Left lung (tissue), 10 donors: ENCODE results near the gene KLRF1. TPM values are rescaled to one million over a fixed set of nuclear protein-coding genes. Genes with fewer than 3 reads are reported as not detected.

ENCODE experiments used
- ATAC-seq: fragments of 200-7000 bp; cut with Tn5 transposase; one replicate; pipeline ENCODE4 v1.9.1; 2020; ENCODE audit warnings: moderate library complexity
- DNase-seq, 4 donors: peaks; one replicate each; pipeline ENCODE4 v3.0.0-alpha.2; 2013 to 2020
- H3K27ac ChIP-seq, 2 donors: fragments of 200-600 bp; sonication (generic) in 1 of 2; one replicate each; pipeline versions ENCODE4 v1.5.0 to v1.8.0; 2020 to 2021
- H3K27me3 ChIP-seq, 2 donors: fragments of 200-600 bp; sonication (generic) in 1 of 2; one replicate each; pipeline versions ENCODE4 v1.5.0 to v1.8.0; 2020 to 2021
- H3K36me3 ChIP-seq, 2 donors: fragments of 200-600 bp; sonication (generic) in 1 of 2; one replicate each; pipeline versions ENCODE4 v1.5.0 to v1.8.0; 2020 to 2021
- H3K4me1 ChIP-seq, 2 donors: fragments of 200-600 bp; one replicate each; pipeline ENCODE4 v1.8.0; 2021
- H3K4me3 ChIP-seq, 2 donors: fragments of 200-600 bp; sonication (generic) in 1 of 2; one replicate each; pipeline versions ENCODE4 v1.5.0 to v1.8.0; 2020 to 2021; ENCODE audit warnings: mild to moderate bottlenecking in 1 of 2
- H3K9me3 ChIP-seq, 2 donors: fragments of 200-600 bp; sonication (generic) in 1 of 2; one replicate each; pipeline versions ENCODE4 v1.5.0 to v1.8.0; 2020 to 2021
- CTCF ChIP-seq, 2 donors: fragments of 200-600 bp; sonication (generic) in 1 of 2; IDR thresholded peaks; one replicate each; pipeline versions ENCODE4 v1.5.0 to v1.8.0; 2021; ENCODE audit warnings: antibody characterized with exemption in 2 of 2
- intact Hi-C, 2 donors: fragments of 100-400 bp; cut with DNase I; formaldehyde crosslinking; loops; one replicate each; pipeline versions ENCODE4 v1.11.2 to v1.14.2; 2022
- polyA plus RNA-seq, 6 donors: library from polyadenylated mRNA; unstranded; fragments of 120-200 nt; gene quantifications; one replicate each; pipeline ENCODE4 v1.2.1, GENCODE V29; 2013; ENCODE audit not compliant: insufficient read length in 6 of 6
- total RNA-seq, 2 donors: library from RNA; stranded (reverse); fragmentation: NEBNext Ultra II Directional; extraction: Animal tissue kit (Norgen Biotek cat#: 25700); gene quantifications; one replicate each; pipeline ENCODE4 v1.2.1, GENCODE V29; 2021
- donor health status: DM: no; HTN: yes; CAD: no.
- donor health status: DM: no; HTN: no; CAD: no.

Gene KLRF1
- total and polyA plus RNA-seq, 8 donors, result 0.59 to 2.2 (median 1.1) TPM

GRCh38 chr12:9868311-9868801, 41.1 kb downstream of the KLRF1 start:
- H3K4me1 ChIP-seq, result peaks cover 4 to 35% of the 10 kb centered on the region in 2 donors
- H3K36me3 ChIP-seq, result no peaks in the 10 kb centered on the region
- no peak for DNase-seq
- TF ChIP-seq CTCF (IDR thresholded peaks at IDR 0.05), result no peak
- intact Hi-C loops, result no loop called here
- peak overlapping the region; percentile 22 to 57 for H3K4me3 ChIP-seq
- H3K9me3 ChIP-seq, result peaks cover 0 to 10% of the 10 kb centered on the region in 2 donors
- H3K27me3 ChIP-seq, result no peaks in the 10 kb centered on the region
- no peak for ATAC-seq
- H3K27ac ChIP-seq, result peak overlapping the region; percentile 91 to 92

GRCh38 chr12:9868951-9869306, 41.6 kb downstream of the KLRF1 start:
- TF ChIP-seq CTCF (IDR thresholded peaks at IDR 0.05), result no peak
- peaks cover 0 to 5% of the 10 kb centered on the region in 2 donors for H3K9me3 ChIP-seq
- no peaks in the 10 kb centered on the region for H3K27me3 ChIP-seq
- peaks cover 4 to 35% of the 10 kb centered on the region in 2 donors for H3K4me1 ChIP-seq
- ATAC-seq, result no peak
- intact Hi-C loops, result no loop called here
- peak overlapping the region; percentile 91 to 92 for H3K27ac ChIP-seq
- no peaks in the 10 kb centered on the region for H3K36me3 ChIP-seq
- H3K4me3 ChIP-seq, result peak overlapping the region; percentile 22 to 57
- DNase-seq, result no peak

- no peaks in the 10 kb centered on the region for H3K36me3 ChIP-seq
- H3K27me3 ChIP-seq, result no peaks in the 10 kb centered on the region
- H3K4me1 ChIP-seq, result peaks cover 4 to 35% of the 10 kb centered on the region in 2 donors
- intact Hi-C loops, result no loop called here
- TF ChIP-seq CTCF (IDR thresholded peaks at IDR 0.05), result no peak
- DNase-seq, result peak in 2 of 4 donors; percentile 54 to 58
- H3K4me3 ChIP-seq, result peak within 1 kb of the TSS; percentile 22 to 57
- peak within 1 kb of the TSS; percentile 91 to 92 for H3K27ac ChIP-seq
- H3K9me3 ChIP-seq, result no peaks in the 10 kb centered on the region
- ATAC-seq, result peak; percentile 84
These were observed 42.3 kb downstream of the KLRF1 start, which contains the start of gene CLEC2B for GRCh38 chr12:9869307-9870161. CLEC2B (minus strand) TSS chr12:9869354.

GRCh38 chr12:9870286-9870866, 43.1 kb downstream of the KLRF1 start:
- Histone ChIP-seq H3K4me3 (peak overlapping the region; percentile 22 to 57), H3K27ac (peak overlapping the region; percentile 91 to 92), H3K4me1 (peaks cover 4 to 30% of the 10 kb centered on the region in 2 donors), H3K9me3 (no peaks in the 10 kb centered on the region), H3K27me3 (no peaks in the 10 kb centered on the region), H3K36me3 (no peaks in the 10 kb centered on the region)
- TF ChIP-seq CTCF (IDR thresholded peaks at IDR 0.05), result no peak
- ATAC-seq (peak; percentile 10), DNase-seq (no peak)
- intact Hi-C loops, result no loop called here

GRCh38 chr12:9872162-9872561, 44.9 kb downstream of the KLRF1 start:
- intact Hi-C loops, result no loop called here
- no peak overlapping the region for H3K4me3 ChIP-seq
- no peak overlapping the region for H3K27ac ChIP-seq
- TF ChIP-seq CTCF (IDR thresholded peaks at IDR 0.05), result no peak
- no peaks in the 10 kb centered on the region for H3K36me3 ChIP-seq
- DNase-seq, result no peak
- ATAC-seq, result no peak
- no peaks in the 10 kb centered on the region for H3K9me3 ChIP-seq
- H3K4me1 ChIP-seq, result peaks cover 4 to 15% of the 10 kb centered on the region in 2 donors
- H3K27me3 ChIP-seq, result no peaks in the 10 kb centered on the region
